Heart left ventricle (tissue), 16 donors: ENCODE data around the gene SIGLEC1. TPM values are rescaled to one million over a fixed set of nuclear protein-coding genes. Genes with fewer than 3 reads are reported as not detected.
A peak's percentile ranks its signal among the peaks of the same experiment; 100 is the strongest.

Experiments used
- ATAC-seq, 4 donors: fragments of 200-7000 bp; cut with Tn5 transposase; one replicate each; pipeline ENCODE4 v1.9.1; 2020 to 2022; ENCODE audit warnings: moderate library complexity in 4 of 4, mild to moderate bottlenecking in 3 of 4, moderate number of reproducible peaks in 1 of 4
- DNase-seq, 5 donors: peaks; one replicate each; pipeline ENCODE4 v3.0.0-alpha.2; 2020
- H3K27ac ChIP-seq, 12 donors: fragments of 200-600 bp; sonication (generic) in 4 of 12; one replicate each; pipeline versions ENCODE4 v1.5.0 to v1.8.0; 2016 to 2022; ENCODE audit warnings: mild to moderate bottlenecking in 2 of 12
- H3K27me3 ChIP-seq, 9 donors: fragments of 200-600 bp; sonication (generic) in 2 of 9; one replicate each; pipeline versions ENCODE4 v1.5.1 to v1.8.0; 2016 to 2022; ENCODE audit warnings: mild to moderate bottlenecking in 3 of 9
- H3K36me3 ChIP-seq, 9 donors: fragments of 200-600 bp; sonication (generic) in 2 of 9; one replicate each; pipeline versions ENCODE4 v1.5.0 to v1.8.0; 2018 to 2022; ENCODE audit warnings: mild to moderate bottlenecking in 2 of 9
- H3K4me1 ChIP-seq, 12 donors: fragments of 200-600 bp; sonication (generic) in 4 of 12; one replicate each; pipeline versions ENCODE4 v1.5.0 to v1.8.0; 2016 to 2022; ENCODE audit warnings: mild to moderate bottlenecking in 3 of 12
- H3K4me3 ChIP-seq, 12 donors: fragments of 200-600 bp; sonication (generic) in 4 of 12; one replicate each; pipeline versions ENCODE4 v1.5.0 to v1.8.0; 2017 to 2022; ENCODE audit warnings: mild to moderate bottlenecking in 9 of 12, moderate library complexity in 4 of 12
- H3K9me3 ChIP-seq, 12 donors: fragments of 200-600 bp; sonication (generic) in 4 of 12; one replicate each; pipeline versions ENCODE4 v1.5.0 to v1.8.0; 2016 to 2022; ENCODE audit warnings: mild to moderate bottlenecking in 1 of 12
- POLR2A ChIP-seq, 2 donors: fragments of 450-650 bp; IDR thresholded peaks; one replicate each; pipeline ENCODE4 v1.6.1; 2017; ENCODE audit warnings: antibody characterized with exemption in 2 of 2, mild to moderate bottlenecking in 2 of 2, moderate library complexity in 2 of 2
- WGBS, 4 donors: extraction: QIAGEN DNeasy Blood & Tissue Kit in 2 of 4; methylation state at CpG; one replicate each; pipeline versions ENCODE4 v1.1.5 to v1.1.7; 2013 to 2018; 5-methylcytosine and 5-hydroxymethylcytosine counted together
- intact Hi-C, 10 donors: fragments of 100-400 bp; cut with DNase I; formaldehyde crosslinking; loops; one replicate each; pipeline versions ENCODE4 v1.11.1 to v1.14.2; 2022
- polyA plus RNA-seq, 2 donors: library from polyadenylated mRNA; stranded (reverse); fragments of 200-250 nt; gene quantifications; one replicate each; pipeline ENCODE4 v1.2.3, GENCODE V29; 2013
- total RNA-seq, 9 donors: library from RNA; depleted of rRNA in 2 of 9; stranded (reverse); fragments of >200 nt in 2 of 9; fragmentation: NEBNext Ultra II Directional in 3 of 9; extraction: Animal tissue kit (Norgen Biotek cat#: 25700) in 3 of 9; gene quantifications; one replicate each; pipeline versions ENCODE4 v1.1.0 to v1.2.4, GENCODE V29; 2016 to 2023
- TF ChIP-seq, protein P1 (sequence below), 12 donors: fragments of 200-600 bp; sonication (generic) in 4 of 12; IDR thresholded peaks; one replicate each; pipeline versions ENCODE4 v1.5.0 to v1.8.0; 2018 to 2022; ENCODE audit warnings: antibody characterized with exemption in 12 of 12, mild to moderate bottlenecking in 5 of 12
- donor health status: ischemic (EF 13 %, LVEDD 7.1; RV severe dilation, severe dysfunction).
- donor health status: healthy with polysubstance abuse.
- donor health status: DM: no; HTN: yes; CAD: no.
- donor health status: DM: no; HTN: no; CAD: no.
- donor health status: ischemic (EF 25% LVEDD 6.9; RV normal size, moderate dysfunction).
- donor health status: ischemic (EF 25% LVEDD 5.7; RV mildly dilated, moderate dysfunction).
- donor health status: healthy.
- donor health status: DM: yes; HTN: yes; CAD: no.
- donor health status: ischemic (EF 35%, LVEDD 5.7; RV mildly dilated, moderate dysfunction).
- donor health status: nonischemic (EF 11% LVEDD 7.7; RV severe dilation, severe dysfunction).
- donor health status: DM: yes; HTN: yes; CAD: no.
- donor health status: PGD.
- donor health status: ischemic (EF 29% LVEDD 5.4; RV normal size, mild dysfunction).
- donor health status: nonischemic (EF 23%, LVEDD 6.1; RV moderate dilation, normal function).

Gene SIGLEC1
- total and polyA plus RNA-seq, 11 donors: 1.5 to 51.9 (median 5.7) TPM

GRCh38 chr20:3745686-3746173 is 33.3 kb upstream of the SIGLEC1 start:
- Histone ChIP-seq H3K9me3 (no peaks in the 10 kb centered on the region), H3K4me3 (no peak overlapping the region), H3K4me1 (peaks cover 0 to 38% (median 8%) of the 10 kb centered on the region in 12 donors), H3K36me3 (peaks cover 0 to 71% (median 34%) of the 10 kb centered on the region in 9 donors), H3K27me3 (peaks cover 0 to 13% (median 0%) of the 10 kb centered on the region in 9 donors), H3K27ac (no peak overlapping the region)
- TF ChIP-seq, protein P1, sequence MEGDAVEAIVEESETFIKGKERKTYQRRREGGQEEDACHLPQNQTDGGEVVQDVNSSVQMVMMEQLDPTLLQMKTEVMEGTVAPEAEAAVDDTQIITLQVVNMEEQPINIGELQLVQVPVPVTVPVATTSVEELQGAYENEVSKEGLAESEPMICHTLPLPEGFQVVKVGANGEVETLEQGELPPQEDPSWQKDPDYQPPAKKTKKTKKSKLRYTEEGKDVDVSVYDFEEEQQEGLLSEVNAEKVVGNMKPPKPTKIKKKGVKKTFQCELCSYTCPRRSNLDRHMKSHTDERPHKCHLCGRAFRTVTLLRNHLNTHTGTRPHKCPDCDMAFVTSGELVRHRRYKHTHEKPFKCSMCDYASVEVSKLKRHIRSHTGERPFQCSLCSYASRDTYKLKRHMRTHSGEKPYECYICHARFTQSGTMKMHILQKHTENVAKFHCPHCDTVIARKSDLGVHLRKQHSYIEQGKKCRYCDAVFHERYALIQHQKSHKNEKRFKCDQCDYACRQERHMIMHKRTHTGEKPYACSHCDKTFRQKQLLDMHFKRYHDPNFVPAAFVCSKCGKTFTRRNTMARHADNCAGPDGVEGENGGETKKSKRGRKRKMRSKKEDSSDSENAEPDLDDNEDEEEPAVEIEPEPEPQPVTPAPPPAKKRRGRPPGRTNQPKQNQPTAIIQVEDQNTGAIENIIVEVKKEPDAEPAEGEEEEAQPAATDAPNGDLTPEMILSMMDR (IDR thresholded peaks at IDR 0.05): no peak
- TF ChIP-seq POLR2A (IDR thresholded peaks at IDR 0.05): no peak
- peak in 1 of 5 donors; percentile 16 for DNase-seq
- 71 to 82% (median 75%) methylated on average over 11 of the region's 11 CpGs for WGBS, 4 donors
- no peak for ATAC-seq
- intact Hi-C loops: no loop called here

- intact Hi-C loops: no loop called here
- TF ChIP-seq, protein P1 (IDR thresholded peaks at IDR 0.05): no peak
- TF ChIP-seq POLR2A (IDR thresholded peaks at IDR 0.05): no peak
- Histone ChIP-seq H3K4me3 (peak overlapping the region in 2 of 12 donors; percentile 1 to 28), H3K27me3 (peaks cover 0 to 13% (median 0%) of the 10 kb centered on the region in 9 donors), H3K36me3 (peaks cover 0 to 64% (median 27%) of the 10 kb centered on the region in 9 donors), H3K4me1 (peaks cover 0 to 40% (median 14%) of the 10 kb centered on the region in 12 donors), H3K27ac (peak overlapping the region in 7 of 12 donors; percentile 6 to 31 (median 13)), H3K9me3 (no peaks in the 10 kb centered on the region)
- WGBS, 4 donors: 32 to 44% (median 39%) methylated on average over 38 to 45 of the region's 45 CpGs
- ATAC-seq: peak; percentile 21 to 74 (median 60)
- DNase-seq: peak; percentile 53 to 83 (median 69)
Observed at GRCh38 chr20:3744806-3745685, 32.6 kb upstream of the SIGLEC1 start.

GRCh38 chr20:3744037-3744436 is 31.6 kb upstream of the SIGLEC1 start:
- no peak for ATAC-seq
- 81 to 98% (median 90%) methylated on average over 1 of the region's 1 CpG for WGBS, 4 donors
- peak overlapping the region in 5 of 12 donors; percentile 2 to 31 (median 22) for H3K27ac ChIP-seq

More at GRCh38 chr20:3744037-3744436, 31.6 kb upstream of the SIGLEC1 start:
- DNase-seq: no peak
- Histone ChIP-seq H3K4me3 (no peak overlapping the region), H3K36me3 (peaks cover 0 to 56% (median 20%) of the 10 kb centered on the region in 9 donors), H3K27me3 (peaks cover 0 to 13% (median 0%) of the 10 kb centered on the region in 9 donors), H3K9me3 (no peaks in the 10 kb centered on the region), H3K4me1 (peaks cover 0 to 41% (median 21%) of the 10 kb centered on the region in 12 donors)
- TF ChIP-seq, protein P1 (IDR thresholded peaks at IDR 0.05): no peak
- no peak for TF ChIP-seq POLR2A (IDR thresholded peaks at IDR 0.05)
- intact Hi-C loops: no loop called here
